CD4-positive, alpha-beta memory T cell (primary cell): ENCODE results near the gene HYCC2. TPM values are rescaled to one million over a fixed set of nuclear protein-coding genes. Genes with fewer than 3 reads are reported as not detected.

ENCODE experiments used
- polyA plus RNA-seq, 2 donors: library from polyadenylated mRNA; unstranded; fragments of 300-500 nt; fragmentation: Illumina TruSeq; gene quantifications; one replicate each; pipeline ENCODE4 v1.2.3, GENCODE V29; 2021
- total RNA-seq, 2 experiments: library from RNA; stranded (reverse); gene quantifications; one replicate each; pipeline ENCODE4 v1.2.3, GENCODE V29; 2021

Gene HYCC2
- total and polyA plus RNA-seq, 4 experiments from 2014 or later = 23.5 to 36.4 (median 29.1) TPM

Other genes starting within 250 kb of the HYCC2 start
- 100 to 1,000 TPM; 472 to 499 TPM for gene CLK1, start 207.0 kb downstream of the HYCC2 start, total RNA-seq
- 10 to 100 TPM; 18.1 to 51.9 TPM for gene CLK1, start 207.0 kb downstream of the HYCC2 start, polyA plus RNA-seq
- 10 to 100 TPM; 48.0 to 57.7 TPM for gene PPIL3, start 182.6 kb downstream of the HYCC2 start, total RNA-seq
- 10 to 100 TPM; 18.7 to 27.2 TPM for gene PPIL3, start 182.6 kb downstream of the HYCC2 start, polyA plus RNA-seq
- gene NIF3L1, start 182.3 kb downstream of the HYCC2 start, total RNA-seq = 10 to 100 TPM; 30.0 to 30.3 TPM
- 10 to 100 TPM; 22.4 to 23.0 TPM for gene NIF3L1, start 182.3 kb downstream of the HYCC2 start, polyA plus RNA-seq
- gene ORC2, start 108.0 kb downstream of the HYCC2 start, total RNA-seq = 10 to 100 TPM; 72.2 to 76.4 TPM
- 10 to 100 TPM in 1 of 2 donors, 1 to 10 TPM in 1; 9.1 to 13.5 TPM for gene ORC2, start 108.0 kb downstream of the HYCC2 start, polyA plus RNA-seq
- 10 to 100 TPM; 48.7 to 53.6 TPM for gene NDUFB3, start 330 bp upstream of the HYCC2 start, total RNA-seq
- 100 to 1,000 TPM; 261 to 298 TPM for gene NDUFB3, start 330 bp upstream of the HYCC2 start, polyA plus RNA-seq
- gene CFLAR, start 44.5 kb upstream of the HYCC2 start, total RNA-seq = 100 to 1,000 TPM; 222 to 235 TPM
- 100 to 1,000 TPM; 127 to 155 TPM for gene CFLAR, start 44.5 kb upstream of the HYCC2 start, polyA plus RNA-seq
- 10 to 100 TPM; 30.6 to 36.6 TPM for gene CASP10, start 111.5 kb upstream of the HYCC2 start, total RNA-seq
- gene CASP10, start 111.5 kb upstream of the HYCC2 start, polyA plus RNA-seq = 10 to 100 TPM; 15.3 to 15.5 TPM
- 100 to 1,000 TPM; 199 to 200 TPM for gene CASP8, start 188.9 kb upstream of the HYCC2 start, total RNA-seq
- gene CASP8, start 188.9 kb upstream of the HYCC2 start, polyA plus RNA-seq = 100 to 1,000 TPM in 1 of 2 donors, 10 to 100 TPM in 1; 30.6 to 108 TPM